Colonic mucosa (tissue), 4 donors: ENCODE results near the gene RFC2. TPM values are rescaled to one million over a fixed set of nuclear protein-coding genes. Genes with fewer than 3 reads are reported as not detected.
"Not testable (repeated sequence)": the region's sequence is repeated elsewhere in the genome, so short reads cannot be mapped to it uniquely, and the experiment has no call there.

Experiments used
- DNase-seq: peaks from one replicate; pipeline ENCODE4 v3.0.0-alpha.2; 2020
- H3K27ac ChIP-seq: fragments of 200-600 bp; one replicate; pipeline ENCODE4 v1.8.0; 2021
- H3K27me3 ChIP-seq: fragments of 200-600 bp; one replicate; pipeline ENCODE4 v1.8.0; 2021
- H3K36me3 ChIP-seq: fragments of 200-600 bp; one replicate; pipeline ENCODE4 v1.8.0; 2021
- H3K4me1 ChIP-seq: fragments of 200-600 bp; one replicate; pipeline ENCODE4 v1.8.0; 2021; ENCODE audit warnings: mild to moderate bottlenecking
- H3K4me3 ChIP-seq: fragments of 200-600 bp; one replicate; pipeline ENCODE4 v1.8.0; 2021
- H3K9ac ChIP-seq, 2 donors: one replicate each; pipeline ENCODE4 v1.7.0; 2013; ENCODE audit warnings: control low read depth in 2 of 2, low read depth in 2 of 2, low read length in 2 of 2
- H3K9me3 ChIP-seq: fragments of 200-600 bp; one replicate; pipeline ENCODE4 v1.8.0; 2021
- CTCF ChIP-seq: fragments of 200-600 bp; IDR thresholded peaks from one replicate; pipeline ENCODE4 v1.8.0; 2022; ENCODE audit warnings: antibody characterized with exemption, mild to moderate bottlenecking
- intact Hi-C: fragments of 100-400 bp; cut with DNase I; formaldehyde crosslinking; loops from one replicate; pipeline ENCODE4 v1.14.1; 2022
- total RNA-seq, 2 donors: library from RNA; stranded (reverse); fragmentation: NEBNext Ultra II Directional in 1 of 2; extraction: Animal tissue kit (Norgen Biotek cat#: 25700) in 1 of 2; gene quantifications; one replicate each; pipeline ENCODE4 v1.2.1, GENCODE V29; 2021
- donor health status: healthy.
- donor health status: DM: no; HTN: no; CAD: no.
- donor health status: DM: no; HTN: no; CAD: no.

Gene RFC2
- total RNA-seq, 2 donors from 2014 or later = 18.5 to 43.8 TPM

GRCh38 chr7:74214816-74215630 lies 39.2 kb downstream of the RFC2 start:
- TF ChIP-seq CTCF = no peak
- H3K4me1 ChIP-seq = no peaks in the 10 kb centered on the region
- intact Hi-C loops = no loop called here
- no peak overlapping the region for H3K27ac ChIP-seq
- H3K9me3 ChIP-seq = no peaks in the 10 kb centered on the region
- H3K36me3 ChIP-seq = no peaks in the 10 kb centered on the region
- no peak for DNase-seq
- H3K4me3 ChIP-seq = no peak overlapping the region
- no peak overlapping the region for H3K9ac ChIP-seq
- no peaks in the 10 kb centered on the region for H3K27me3 ChIP-seq

GRCh38 chr7:74212661-74213060 lies 41.5 kb downstream of the RFC2 start:
- DNase-seq = no peak
- Histone ChIP-seq H3K9me3 (no peaks in the 10 kb centered on the region), H3K4me1 (no peaks in the 10 kb centered on the region), H3K4me3 (no peak overlapping the region), H3K36me3 (no peaks in the 10 kb centered on the region), H3K27me3 (no peaks in the 10 kb centered on the region), H3K9ac (no peak overlapping the region), H3K27ac (no peak overlapping the region)
- no peak for TF ChIP-seq CTCF
- intact Hi-C loops = no loop called here

- H3K4me1 ChIP-seq, H3K36me3 ChIP-seq, DNase-seq, H3K9me3 ChIP-seq, H3K4me3 ChIP-seq, H3K27ac ChIP-seq, H3K9ac ChIP-seq, intact Hi-C loops, H3K27me3 ChIP-seq: not testable (repeated sequence)
Measured at GRCh38 chr7:74208241-74208640, 46.0 kb downstream of the RFC2 start.

- Histone ChIP-seq H3K27ac (no peak overlapping the region), H3K27me3 (no peaks in the 10 kb centered on the region), H3K9ac (no peak overlapping the region), H3K4me3 (no peak overlapping the region), H3K4me1 (no peaks in the 10 kb centered on the region), H3K36me3 (no peaks in the 10 kb centered on the region), H3K9me3 (no peaks in the 10 kb centered on the region)
- intact Hi-C loops = loop anchor here (2.0 kb wide), 1 partner anchor 193 kb away; no protein-coding TSS in a partner anchor
- no peak for DNase-seq
- no peak for TF ChIP-seq CTCF
Measured at GRCh38 chr7:74207586-74207985, 46.6 kb downstream of the RFC2 start.

- H3K27me3 ChIP-seq = no peaks in the 10 kb centered on the region
- H3K9ac ChIP-seq = peak overlapping the region in 1 of 2 donors; percentile 19
- H3K9me3 ChIP-seq = no peaks in the 10 kb centered on the region
- H3K36me3 ChIP-seq = no peaks in the 10 kb centered on the region
- intact Hi-C loops = loop anchor here (2.0 kb wide), 1 partner anchor 194 kb away; no protein-coding TSS in a partner anchor
- peak; percentile 92 for DNase-seq
- H3K4me1 ChIP-seq = no peaks in the 10 kb centered on the region
- peak overlapping the region; percentile 1 for H3K4me3 ChIP-seq
- no peak overlapping the region for H3K27ac ChIP-seq
- peak; percentile 96 for TF ChIP-seq CTCF
Measured at GRCh38 chr7:74206589-74207120, 47.5 kb downstream of the RFC2 start.

GRCh38 chr7:74206052-74206451 lies 48.1 kb downstream of the RFC2 start:
- not testable (repeated sequence) for H3K9me3 ChIP-seq, H3K9ac ChIP-seq, H3K27me3 ChIP-seq, DNase-seq, H3K36me3 ChIP-seq, H3K4me1 ChIP-seq, H3K27ac ChIP-seq
- intact Hi-C loops = loop anchor here (2.0 kb wide), 1 partner anchor 195 kb away; no protein-coding TSS in a partner anchor
- H3K4me3 ChIP-seq = peak overlapping the region; percentile 1
